NCI-H2227 (cell line): ENCODE data around the gene SETD2.

Experiments used
- DNase-seq: peaks from one replicate; lab custom pipeline; 2025; ENCODE audit not compliant: unreplicated experiment; lab: John Stamatoyannopoulos, UW

SETD2 gene

DNA sequence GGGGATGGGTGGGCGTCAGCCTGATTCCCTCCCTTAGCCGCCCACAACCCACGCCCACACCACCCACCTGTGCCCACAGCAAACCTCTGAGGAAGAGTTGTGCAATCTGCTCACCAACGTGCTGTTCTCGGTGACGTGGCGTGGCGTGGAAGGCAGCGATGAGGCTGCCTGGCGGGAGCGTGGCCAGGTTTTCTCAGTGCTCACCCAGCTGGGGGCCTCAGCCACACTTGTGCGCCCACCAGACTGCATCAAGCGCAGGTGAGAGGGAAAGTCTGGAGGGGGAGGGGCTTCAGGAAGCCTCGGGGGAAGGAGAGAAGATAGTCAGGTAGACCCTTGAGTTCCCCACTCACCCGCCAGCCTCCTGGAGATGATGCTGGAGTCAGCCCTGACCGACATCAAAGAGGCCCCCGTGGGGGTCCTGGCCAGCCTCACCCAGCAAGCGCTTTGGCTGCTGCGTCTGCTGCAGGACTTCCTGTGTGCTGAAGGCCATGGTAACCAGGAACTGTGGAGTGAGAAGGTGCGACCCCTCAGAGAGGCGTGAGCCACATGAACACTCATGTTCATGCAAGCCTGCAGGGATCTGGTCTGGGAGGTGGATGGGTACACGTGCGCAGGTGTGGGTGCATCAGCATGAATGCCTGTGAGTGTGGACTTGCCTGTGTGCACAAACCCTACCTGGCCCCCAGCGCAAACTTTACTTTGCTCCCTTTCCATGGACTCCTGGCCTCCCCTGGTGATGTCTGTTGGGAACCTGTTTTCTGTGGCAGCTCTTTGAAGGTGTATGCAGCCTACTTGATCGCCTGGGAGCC lies 162.8 kb downstream of the SETD2 start:
- DNase-seq, result no peak

DNA sequence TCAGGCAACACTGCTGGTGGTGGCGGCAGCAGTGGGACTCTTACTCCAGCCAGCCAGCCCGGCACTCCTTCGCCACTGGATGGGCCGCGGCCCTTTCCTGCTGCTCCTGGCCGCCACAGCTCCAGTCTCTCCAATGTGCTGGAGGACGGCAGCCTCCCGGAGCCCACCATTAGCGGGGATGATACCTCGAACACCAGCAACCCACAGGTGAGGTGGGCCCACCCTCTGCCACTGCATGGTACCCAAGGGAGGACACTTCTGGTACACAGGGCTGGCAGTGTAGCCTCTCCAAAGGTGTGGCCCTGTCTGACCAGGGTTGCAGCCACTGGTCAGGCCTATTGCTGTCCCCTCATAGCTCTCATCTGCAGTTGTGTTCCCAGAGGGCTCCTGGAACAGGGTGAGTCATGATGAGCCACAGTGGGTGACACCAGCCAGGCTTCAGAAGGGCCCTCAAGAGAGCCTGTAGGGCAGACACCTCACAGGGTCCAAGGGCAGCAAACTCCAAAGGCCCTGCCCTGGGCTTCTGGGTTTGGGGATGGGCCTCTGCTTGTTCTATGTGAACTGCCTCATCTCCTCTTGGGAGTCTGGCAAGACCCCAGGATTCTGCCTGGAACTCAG lies 163.6 kb downstream of the SETD2 start:
- DNase-seq, result no peak

DNA sequence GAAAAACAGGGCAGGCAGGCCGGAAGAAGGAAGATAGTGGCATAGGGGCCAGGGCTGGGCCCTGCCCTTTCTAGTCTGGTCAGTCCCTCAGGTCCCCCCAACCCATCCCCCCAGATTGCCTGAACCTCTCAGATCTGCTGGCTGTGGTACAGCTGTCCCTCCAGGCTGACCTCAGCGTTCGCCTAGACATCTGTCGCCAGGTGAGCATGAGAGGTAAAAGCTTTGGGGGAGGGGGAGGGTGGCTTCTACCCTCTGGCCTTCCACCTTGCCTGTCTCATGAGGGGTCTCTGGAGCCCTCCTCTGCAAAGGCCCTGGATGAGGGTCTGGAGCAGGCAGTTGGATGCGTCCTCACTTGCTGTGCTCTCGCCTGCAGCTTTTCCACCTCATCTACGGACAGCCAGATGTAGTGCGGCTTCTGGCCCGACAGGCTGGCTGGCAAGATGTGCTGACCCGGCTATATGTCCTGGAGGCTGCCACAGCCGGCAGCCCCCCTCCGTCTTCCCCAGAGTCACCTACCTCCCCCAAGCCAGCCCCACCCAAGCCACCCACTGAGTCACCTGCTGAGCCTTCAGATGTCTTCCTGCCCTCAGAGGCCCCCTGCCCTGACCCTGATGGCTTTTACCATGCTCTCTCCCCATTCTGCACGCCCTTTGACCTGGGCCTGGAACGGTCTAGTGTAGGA lies 164.3 kb downstream of the SETD2 start:
- no peak for DNase-seq

DNA sequence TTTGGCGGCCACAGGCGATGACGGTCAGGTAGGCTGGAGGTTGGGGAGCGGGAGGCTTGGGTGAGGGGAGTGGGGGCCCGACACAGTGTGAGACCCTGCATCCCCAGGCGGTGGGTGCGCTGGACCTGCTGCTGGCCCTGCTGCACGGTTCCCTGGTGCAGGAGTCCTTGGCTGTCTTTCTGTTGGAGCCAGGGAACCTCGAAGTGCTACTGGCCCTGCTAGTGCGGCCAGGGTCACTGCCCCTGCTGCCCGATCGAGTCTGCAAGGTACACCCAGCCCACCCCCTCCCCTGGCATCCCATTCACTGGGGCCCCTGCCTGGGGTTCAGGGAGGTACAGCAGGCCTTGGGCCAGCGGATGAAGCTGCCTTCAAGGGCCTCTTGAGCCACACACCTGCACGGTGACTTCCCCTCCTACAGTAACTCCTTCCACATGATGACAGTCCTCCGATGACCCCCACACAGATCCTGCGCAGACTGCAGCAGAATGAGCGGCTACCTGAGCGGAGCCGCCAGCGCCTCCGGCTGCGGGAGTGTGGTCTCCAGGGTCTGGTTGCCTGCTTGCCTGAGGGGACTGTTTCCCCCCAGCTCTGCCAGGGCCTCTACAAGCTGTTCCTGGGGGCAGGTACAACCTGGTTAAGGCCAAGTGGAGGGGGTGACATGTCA lies 164.9 kb downstream of the SETD2 start:
- DNase-seq, result no peak

DNA sequence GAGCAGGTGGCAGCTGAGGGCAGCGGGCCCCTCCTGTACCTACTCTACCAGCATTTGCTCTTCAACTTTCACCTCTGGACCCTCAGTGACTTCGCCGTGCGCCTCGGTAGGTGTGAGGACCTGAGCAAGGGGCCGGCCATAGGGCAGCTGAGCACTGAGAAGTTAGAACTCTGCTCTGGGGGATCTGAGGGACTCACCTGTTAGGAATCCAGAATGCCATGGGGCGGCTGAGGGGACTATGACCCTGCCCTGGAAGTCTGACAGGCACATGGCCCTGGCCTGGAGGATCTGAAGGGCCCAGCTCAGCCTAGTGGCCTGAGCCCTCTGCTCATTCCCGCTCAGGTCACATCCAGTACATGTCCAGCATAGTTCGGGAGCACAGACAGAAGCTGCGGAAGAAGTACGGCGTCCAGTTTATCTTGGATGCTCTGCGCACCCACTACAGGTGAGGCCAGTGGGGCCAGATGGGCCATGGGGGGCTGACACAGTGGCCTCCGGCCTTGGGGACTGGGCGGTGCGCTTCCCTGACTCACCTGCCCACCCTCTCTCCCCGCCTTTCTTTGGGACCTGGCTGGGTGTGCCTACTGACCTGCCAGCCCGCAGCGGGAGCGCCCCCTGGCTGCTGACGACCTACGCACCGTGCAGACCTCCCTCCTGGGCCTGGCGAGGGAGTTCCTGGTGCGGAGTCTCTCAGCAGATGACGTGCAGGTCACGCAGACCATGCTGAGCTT lies 165.6 kb downstream of the SETD2 start:
- DNase-seq, result no peak

DNA sequence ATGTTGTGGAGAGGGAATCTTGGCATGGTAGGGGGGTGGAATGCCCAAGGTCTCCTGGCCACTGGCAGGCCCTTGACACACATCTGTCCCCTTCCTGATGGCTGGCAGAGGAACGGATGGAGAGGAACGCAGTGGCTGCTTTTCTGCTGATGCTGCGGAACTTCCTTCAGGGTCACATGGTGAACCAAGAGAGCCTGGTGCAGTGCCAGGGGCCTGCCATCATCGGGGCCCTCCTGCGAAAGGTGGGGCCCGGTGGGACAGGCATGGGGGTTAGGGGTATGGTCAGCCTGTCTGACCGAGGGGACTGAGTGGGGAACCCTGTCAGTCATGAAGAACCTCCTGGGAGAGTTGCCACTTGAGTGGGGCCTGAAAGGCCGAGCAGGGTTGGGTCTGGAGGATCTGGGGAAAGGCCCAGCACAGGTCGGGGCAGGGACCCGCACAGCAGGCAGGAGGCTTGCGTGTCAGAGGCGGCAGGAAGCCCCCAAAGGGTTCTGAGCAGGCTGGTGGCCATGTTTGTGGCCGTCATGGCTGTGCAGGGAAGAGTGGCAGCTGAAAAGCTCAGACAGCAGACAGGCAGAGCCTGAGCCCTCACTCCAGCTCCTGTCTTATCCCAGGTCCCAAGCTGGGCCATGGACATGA lies 166.3 kb downstream of the SETD2 start:
- no peak for DNase-seq

DNA sequence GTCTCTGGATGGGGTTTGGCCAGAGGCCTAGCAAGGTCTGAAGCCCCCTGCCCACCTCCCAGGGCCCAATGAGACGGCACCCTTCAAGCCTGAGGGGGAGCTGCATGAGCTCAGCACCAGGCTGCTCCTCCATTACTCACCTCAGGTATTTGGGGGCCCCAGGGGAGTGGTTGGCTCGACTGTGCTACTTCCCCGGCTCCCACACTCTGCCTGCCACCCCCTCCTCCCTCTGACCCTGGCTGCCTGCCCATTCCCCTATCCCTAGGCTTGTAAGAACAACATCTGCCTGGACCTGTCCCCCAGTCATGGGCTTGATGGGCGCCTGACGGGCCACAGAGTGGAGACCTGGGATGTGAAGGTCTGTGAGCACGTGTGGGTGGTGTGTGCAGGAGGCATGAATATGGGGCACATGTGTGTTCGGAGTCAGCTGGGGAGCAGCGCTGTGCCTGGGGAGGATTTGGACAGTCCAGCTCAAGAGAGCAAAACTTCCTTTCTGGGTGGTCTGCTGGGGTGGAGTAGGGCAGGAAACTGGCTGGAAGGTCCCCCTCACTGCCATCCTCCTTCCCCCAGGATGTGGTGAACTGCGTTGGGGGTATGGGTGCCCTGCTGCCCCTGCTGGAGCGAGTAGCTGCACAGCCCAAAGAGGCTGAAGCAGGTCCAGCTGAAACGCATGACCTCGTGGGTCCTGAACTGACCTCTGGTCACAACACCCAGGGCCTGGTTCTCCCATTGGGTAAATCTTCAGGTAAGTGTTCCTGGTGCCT lies 167.0 kb downstream of the SETD2 start:
- DNase-seq, result no peak

DNA sequence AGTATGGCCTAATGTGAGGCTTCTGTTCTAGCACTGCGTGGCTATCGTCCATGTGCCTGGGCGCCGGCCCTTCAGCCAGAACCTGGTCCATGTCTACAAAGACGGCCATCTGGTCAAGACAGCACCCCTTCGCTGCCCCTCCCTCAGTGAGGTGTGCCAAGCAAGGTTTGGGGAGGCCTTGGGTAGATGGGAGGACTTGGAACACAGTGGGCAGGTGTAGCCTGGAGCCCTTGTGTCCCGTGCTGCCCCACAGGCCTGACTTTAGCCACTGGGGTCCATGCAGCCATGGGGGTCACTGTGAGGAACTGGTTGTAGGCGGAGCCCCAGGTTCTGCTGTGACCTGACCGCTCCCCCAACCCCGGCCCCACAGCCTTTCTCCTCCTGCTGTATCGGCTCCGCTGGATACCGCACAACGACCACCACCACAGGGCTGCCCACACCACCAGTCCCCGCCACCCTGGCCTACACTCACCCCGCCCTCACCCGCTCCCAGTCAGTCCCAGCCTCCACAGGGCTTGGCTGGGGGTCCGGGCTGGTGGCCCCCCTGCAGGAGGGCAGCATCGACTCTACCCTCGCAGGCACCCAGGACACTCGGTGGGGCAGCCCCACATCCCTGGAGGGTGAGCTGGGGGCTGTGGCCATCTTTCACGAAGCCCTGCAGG lies 167.9 kb downstream of the SETD2 start:
- no peak for DNase-seq

DNA sequence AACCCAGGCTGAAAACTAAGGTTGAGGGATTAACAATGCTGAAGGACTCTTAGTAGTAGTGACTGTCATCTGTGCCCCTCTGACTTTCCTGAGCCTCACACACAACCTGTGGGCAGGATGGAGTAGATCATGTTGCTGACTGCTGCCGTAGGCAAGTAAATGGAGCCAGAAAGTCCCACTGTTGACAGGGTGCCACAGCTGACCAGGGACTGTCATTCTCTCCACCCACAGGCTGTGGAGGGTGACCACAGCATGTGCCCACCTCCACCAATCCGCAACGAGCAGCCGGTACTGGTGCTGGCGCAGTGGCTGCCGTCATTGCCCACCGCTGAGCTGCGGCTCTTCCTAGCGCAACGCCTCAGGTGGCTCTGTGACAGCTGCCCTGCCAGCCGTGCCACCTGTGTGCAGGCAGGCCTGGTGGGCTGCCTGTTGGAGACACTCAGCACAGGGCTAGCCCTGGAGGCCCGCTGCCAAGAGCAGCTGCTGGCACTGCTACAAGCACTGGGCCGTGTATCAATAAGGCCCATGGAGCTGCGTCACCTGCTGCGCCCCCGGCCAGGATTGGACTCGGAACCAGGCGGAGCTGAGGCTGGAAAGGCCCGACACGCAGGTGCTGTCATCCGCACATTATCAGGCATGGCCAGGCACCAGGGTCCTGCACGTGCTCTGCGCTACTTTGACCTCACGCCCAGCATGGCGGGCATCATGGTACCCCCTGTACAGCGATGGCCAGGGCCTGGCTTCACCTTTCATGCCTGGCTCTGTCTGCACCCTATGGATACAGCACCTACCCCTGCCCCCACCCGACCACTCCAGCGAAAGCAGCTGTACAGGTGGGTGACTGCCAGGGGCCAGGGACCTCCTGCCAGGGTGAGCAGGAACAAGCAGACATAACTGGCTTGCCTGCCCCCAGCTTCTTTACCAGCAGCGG lies 168.8 kb downstream of the SETD2 start:
- DNase-seq, result no peak

DNA sequence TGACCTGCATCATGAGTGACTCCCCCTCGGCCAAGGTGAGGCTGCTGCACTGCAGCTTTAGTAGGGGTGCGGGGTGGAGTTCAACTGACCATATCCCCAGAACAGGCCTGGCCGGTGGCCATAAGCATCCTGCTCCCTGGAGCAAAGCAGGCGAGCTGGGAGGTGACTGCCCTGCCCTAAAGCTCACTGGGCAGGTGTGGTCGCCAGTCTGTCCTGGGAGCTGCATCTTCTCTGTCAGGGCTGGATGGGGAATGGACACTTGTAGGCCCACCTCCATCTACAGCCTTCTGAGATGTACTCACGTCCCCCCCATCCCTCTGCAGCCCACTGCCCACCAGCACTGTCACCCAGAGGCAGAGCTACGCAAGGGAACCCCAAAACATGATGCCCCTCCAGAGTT lies 169.9 kb downstream of the SETD2 start:
- DNase-seq, result no peak

DNA sequence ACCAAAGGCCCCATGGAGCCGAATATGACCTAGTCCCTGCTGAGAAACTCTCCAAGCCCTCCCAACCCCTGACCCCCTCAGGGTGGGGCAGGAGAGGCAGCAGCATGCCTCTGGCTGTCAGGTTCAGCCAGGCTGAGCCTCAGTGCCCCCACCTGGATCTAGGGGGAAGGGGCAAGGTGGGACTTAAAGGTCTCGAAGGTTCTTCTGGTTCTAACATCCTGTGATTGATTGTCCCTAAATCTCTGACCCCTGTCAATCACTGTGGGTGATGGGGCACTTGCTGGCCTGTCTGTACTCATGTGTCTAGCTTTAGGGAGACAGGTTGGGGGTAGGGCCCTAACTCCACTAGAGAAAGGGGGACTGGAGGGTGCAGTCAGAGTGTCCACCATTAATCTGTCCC lies 170.6 kb downstream of the SETD2 start:
- DNase-seq, result no peak

DNA sequence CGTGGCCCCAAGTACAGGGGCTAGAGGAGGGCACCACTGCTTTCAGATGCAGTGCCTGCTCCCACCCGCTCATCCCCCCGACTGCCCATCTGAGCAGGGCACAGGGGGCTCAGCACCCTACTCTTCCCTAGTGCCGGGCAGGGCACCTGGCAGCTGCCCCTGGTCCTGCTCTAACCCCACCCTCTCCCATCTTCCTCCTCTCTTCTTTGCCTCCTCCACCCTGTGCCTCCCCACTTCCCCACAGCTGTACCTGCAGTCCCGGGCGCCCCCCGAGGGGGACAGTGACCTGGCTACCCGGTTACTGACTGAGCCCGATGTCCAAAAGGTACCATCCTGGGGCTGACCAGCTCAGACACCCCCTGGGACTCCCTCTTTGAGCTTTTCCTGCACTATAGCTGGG lies 171.7 kb downstream of the SETD2 start:
- no peak for DNase-seq

DNA sequence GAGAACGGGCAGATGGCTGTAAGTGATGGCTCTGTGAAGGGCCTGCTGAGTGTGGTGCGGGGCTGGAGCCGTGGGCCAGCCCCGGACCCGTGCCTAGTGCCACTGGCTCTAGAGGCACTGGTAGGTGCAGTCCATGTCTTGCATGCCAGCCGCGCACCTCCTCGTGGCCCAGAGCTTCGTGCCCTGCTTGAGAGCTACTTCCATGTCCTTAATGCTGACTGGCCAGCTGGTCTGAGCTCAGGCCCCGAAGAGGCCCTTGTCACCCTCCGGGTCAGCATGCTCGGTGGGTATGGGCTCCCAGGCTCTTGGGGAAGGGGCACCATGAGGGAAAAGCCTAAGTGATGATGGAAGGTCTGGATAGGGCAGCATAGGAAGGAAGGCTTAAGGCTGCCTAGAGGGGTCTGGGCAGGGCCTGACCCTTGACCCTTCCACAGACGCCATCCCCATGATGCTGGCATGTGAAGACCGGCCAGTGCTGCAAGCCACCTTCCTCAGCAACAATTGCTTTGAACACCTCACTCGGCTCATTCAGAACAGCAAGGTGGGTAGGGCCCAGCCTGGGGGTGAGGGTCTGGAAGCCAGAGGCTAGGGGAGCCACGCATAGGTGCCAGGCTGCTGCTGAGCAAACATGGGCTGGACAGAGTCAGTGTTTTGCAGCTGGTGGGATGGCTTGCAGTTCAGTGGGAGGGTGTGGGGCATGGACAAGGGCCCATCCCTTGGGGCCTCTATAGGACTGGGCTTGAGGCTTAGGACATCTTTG lies 172.3 kb downstream of the SETD2 start:
- no peak for DNase-seq

DNA sequence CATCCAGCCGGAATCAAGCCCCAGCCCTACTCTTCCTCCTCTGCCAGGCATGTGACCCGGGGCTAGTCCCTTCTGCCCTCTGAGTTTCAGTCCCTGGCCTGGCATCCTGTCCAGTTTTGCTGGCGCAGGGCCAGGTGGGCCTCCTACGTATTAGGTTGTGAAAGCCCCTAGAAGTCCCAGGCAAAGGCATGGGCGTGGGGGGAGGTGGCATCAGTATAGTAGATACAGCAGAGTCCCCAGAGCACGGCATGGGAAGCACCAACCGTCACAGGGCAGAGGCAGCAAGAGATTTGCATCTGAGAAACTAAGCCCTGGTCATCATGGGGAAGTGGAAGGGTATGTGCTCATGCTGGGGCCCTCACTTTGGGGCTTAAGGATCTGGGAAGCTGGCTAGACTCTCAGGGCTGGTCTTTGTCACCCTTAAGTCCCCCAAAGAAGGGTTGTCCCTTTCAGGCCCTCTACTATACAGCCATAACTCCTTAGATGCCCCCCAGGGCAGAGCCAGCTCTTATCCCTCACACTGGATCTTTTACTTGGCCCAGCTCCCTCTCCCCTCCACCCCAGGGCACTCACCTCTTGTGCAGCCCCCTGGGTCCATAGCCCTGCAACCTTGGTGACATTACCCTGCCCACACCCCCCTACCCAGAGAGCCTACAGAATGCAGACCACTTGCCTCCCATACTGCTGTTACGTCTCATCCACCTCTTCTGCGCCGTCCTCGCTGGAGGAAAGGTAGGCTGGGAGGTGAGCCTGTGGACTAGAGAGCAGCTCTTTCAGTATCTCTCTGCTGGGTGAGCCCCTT lies 173.1 kb downstream of the SETD2 start:
- DNase-seq, result no peak

DNA sequence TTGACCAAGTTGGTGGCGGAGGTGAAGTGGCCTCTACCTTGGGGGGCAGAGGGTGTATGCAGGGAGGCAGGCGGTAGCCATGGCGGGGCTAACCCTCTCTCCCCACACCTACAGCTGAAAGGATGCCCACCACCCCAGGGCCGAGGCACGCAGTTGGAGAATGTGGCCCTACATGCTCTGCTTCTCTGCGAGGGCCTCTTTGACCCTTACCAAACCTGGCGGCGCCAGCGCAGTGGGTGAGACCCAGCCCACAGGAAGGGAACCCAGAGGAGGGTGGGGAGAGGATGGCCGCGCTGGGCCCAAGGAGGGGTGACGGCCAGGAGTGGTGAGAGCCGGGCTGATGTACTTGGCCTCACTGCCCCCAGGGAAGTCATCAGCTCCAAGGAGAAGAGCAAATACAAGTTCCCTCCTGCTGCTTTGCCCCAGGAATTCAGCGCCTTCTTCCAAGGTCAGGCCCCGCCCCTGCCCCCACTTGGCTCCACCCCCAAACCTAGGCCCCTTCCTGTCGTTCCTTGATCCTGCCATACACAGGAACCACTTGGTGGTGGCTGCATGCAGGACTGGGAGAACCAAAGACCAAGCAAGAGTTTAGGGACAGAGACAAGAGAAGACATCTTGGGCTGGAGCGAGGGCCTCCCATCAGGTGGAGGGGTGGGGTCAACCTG lies 174.6 kb downstream of the SETD2 start:
- no peak for DNase-seq

DNA sequence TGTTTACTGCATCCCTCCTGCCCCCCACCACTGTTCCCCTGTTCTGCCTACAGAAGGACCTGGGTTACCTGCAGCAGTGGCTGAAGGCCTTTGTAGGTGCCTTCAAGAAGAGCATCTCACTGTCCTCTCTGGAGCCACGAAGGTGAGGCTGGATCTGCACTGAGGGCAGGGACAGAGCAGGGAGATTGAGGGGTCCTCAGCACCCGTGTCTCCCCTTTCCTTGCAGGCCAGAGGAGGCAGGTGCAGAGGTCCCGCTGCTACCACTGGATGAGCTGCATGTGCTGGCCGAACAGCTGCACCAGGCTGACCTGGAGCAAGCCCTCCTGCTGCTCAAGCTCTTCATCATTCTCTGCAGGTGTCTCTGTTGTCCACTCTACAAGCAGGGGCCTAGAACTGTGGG lies 175.3 kb downstream of the SETD2 start:
- DNase-seq, result no peak
